BE2C (cell line): ENCODE results near the gene STK16.

Source experiments
- DNase-seq: peaks from one replicate; pipeline ENCODE4 v3.0.0-alpha.2; 2020
- H3K27me3 ChIP-seq: fragments of 250-450 bp; sonication (Bioruptor Pico); 2 replicates; pipeline ENCODE4 v1.5.1; 2020; ENCODE audit warnings: mild to moderate bottlenecking
- H3K36me3 ChIP-seq: fragments of 250-450 bp; sonication (Bioruptor Pico); 2 replicates; pipeline ENCODE4 v1.5.1; 2020; ENCODE audit warnings: mild to moderate bottlenecking
- H3K4me1 ChIP-seq: fragments of 250-450 bp; sonication (Bioruptor Pico); 2 replicates; pipeline ENCODE4 v1.5.1; 2020
- H3K4me3 ChIP-seq: 2 replicates; pipeline ENCODE4 v1.5.1; 2011; ENCODE audit warnings: low read depth, low read length
- H3K9me3 ChIP-seq: fragments of 250-450 bp; sonication (Bioruptor Pico); 2 replicates; pipeline ENCODE4 v1.5.1; 2020
- TF ChIP-seq, protein P1 (sequence below): IDR thresholded peaks from 2 replicates; pipeline ENCODE4 v1.5.1; 2012; ENCODE audit warnings: mild to moderate bottlenecking, low read depth, low read length

The STK16 gene

DNA sequence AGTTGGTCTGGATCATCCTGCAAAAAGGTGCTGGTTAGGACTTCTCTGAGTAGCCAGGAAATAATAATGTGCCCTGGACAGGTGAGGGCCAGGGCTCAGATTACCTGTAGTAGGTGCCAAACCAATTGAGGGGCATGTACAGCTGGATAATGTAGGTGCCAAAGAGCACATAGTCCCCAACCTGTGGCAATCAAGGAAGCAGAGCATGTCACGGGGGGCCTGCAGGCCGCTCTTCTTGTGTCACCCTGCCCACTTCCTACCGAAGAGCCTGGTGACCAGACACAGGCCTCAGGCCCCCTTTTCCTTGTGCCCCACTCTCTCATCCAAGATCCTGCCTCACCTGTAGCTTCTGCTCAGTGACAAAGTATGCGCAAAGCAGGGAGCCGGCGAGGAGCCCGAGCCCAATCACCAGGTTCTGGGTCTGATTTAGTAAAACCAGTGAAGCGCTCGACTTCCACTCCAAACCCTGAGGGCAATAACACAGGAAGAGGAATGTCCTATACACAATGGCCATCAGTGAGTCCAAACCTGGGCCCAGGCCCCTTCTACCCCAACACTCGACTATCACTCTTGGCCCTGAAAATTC lies 31.7 kb upstream of the STK16 start:
- no peak for DNase-seq
- peaks cover 68% of the 10 kb centered on the region for H3K36me3 ChIP-seq
- no peaks in the 10 kb centered on the region for H3K27me3 ChIP-seq
- no peaks in the 10 kb centered on the region; the same call in 1 of the 2 replicates for H3K4me1 ChIP-seq
- TF ChIP-seq, protein P1, sequence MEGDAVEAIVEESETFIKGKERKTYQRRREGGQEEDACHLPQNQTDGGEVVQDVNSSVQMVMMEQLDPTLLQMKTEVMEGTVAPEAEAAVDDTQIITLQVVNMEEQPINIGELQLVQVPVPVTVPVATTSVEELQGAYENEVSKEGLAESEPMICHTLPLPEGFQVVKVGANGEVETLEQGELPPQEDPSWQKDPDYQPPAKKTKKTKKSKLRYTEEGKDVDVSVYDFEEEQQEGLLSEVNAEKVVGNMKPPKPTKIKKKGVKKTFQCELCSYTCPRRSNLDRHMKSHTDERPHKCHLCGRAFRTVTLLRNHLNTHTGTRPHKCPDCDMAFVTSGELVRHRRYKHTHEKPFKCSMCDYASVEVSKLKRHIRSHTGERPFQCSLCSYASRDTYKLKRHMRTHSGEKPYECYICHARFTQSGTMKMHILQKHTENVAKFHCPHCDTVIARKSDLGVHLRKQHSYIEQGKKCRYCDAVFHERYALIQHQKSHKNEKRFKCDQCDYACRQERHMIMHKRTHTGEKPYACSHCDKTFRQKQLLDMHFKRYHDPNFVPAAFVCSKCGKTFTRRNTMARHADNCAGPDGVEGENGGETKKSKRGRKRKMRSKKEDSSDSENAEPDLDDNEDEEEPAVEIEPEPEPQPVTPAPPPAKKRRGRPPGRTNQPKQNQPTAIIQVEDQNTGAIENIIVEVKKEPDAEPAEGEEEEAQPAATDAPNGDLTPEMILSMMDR, result no peak
- no peaks in the 10 kb centered on the region for H3K9me3 ChIP-seq
- H3K4me3 ChIP-seq, result no peak overlapping the region

DNA sequence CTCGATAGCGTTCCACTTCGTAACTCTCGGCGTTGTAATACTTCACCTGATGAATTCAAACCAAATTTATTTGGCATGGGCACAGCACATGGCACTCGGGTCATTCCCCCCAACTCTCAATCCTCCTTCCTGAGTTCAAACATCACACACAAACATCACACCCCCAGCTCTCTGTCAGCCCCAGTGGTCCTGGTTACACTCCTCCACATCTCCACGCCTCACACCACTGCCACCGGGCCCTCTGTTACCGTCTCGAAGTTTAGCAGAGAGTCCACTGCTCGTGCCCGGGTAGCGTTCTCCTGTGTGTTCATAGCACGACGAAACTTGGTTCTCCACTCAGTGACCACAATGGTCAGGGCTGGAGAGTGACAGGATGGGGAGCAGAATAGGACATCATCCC lies 31.1 kb upstream of the STK16 start:
- TF ChIP-seq, protein P1, result no peak

DNA sequence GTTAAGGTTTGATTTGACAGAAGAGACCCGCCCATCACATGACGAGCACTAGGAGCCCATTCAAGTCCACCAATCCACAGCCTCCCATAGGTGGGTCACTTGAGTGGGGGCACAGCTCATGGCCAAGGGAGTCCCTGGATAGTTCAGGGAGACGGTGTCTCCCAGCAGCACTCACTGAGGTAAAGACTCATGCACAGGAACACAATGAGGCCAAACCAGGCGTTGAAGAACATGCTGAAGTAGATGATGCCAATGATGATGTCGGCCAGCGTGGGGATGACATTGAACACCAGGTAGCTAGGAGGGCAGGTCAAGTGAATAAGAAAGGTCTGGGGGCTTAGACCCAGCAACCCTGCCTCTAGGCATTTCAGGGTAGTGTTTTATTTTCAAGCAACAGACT lies 30.5 kb upstream of the STK16 start:
- no peak overlapping the region for H3K4me3 ChIP-seq
- H3K9me3 ChIP-seq, result no peaks in the 10 kb centered on the region
- no peaks in the 10 kb centered on the region for H3K27me3 ChIP-seq
- H3K4me1 ChIP-seq, result peaks cover 5% of the 10 kb centered on the region
- H3K36me3 ChIP-seq, result peaks cover 69% of the 10 kb centered on the region
- TF ChIP-seq, protein P1, result no peak
- DNase-seq, result no peak

More for the DNA sequence above, 31.1 kb upstream of the STK16 start:
- H3K4me1 ChIP-seq, result peaks cover 2% of the 10 kb centered on the region
- no peaks in the 10 kb centered on the region for H3K9me3 ChIP-seq
- no peaks in the 10 kb centered on the region for H3K27me3 ChIP-seq
- H3K4me3 ChIP-seq, result no peak overlapping the region
- peaks cover 67% of the 10 kb centered on the region for H3K36me3 ChIP-seq
- no peak for DNase-seq

DNA sequence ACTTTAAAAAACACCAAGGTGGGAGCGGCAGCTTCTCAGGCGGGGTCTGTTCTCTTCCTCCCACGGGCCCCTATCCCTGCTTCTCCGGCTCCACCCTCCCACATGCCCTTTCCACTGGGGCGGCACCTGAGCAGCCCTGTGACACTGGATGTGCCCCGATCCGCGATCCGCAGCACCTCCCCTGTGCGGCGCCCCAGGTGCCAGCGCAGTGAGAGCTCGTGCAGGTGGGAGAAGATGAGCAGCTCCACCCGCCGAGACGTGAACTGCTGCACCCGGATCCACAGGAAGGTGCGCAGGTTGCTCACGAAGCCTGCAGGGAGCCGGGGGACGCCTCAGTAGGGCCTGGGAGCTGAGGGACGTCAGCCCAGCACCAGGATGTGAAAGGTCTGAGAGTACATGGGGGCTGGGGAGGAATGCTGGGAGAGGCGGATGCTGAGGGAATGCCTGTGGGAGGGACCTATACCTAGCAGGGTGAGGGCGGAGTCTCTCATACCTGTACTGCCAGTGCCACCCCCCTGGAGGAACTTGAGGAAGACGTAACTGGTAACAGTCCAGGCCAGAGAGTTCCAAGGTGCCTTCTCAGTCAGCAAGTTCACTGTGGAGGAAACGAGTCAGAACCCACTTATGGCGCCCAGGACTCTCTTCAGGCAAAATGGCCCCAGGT lies 29.3 kb upstream of the STK16 start:
- H3K36me3 ChIP-seq, result peaks cover 69% of the 10 kb centered on the region
- H3K4me3 ChIP-seq, result no peak overlapping the region
- no peaks in the 10 kb centered on the region for H3K9me3 ChIP-seq
- peaks cover 5% of the 10 kb centered on the region for H3K4me1 ChIP-seq
- H3K27me3 ChIP-seq, result no peaks in the 10 kb centered on the region
- TF ChIP-seq, protein P1, result no peak
- no peak for DNase-seq

DNA sequence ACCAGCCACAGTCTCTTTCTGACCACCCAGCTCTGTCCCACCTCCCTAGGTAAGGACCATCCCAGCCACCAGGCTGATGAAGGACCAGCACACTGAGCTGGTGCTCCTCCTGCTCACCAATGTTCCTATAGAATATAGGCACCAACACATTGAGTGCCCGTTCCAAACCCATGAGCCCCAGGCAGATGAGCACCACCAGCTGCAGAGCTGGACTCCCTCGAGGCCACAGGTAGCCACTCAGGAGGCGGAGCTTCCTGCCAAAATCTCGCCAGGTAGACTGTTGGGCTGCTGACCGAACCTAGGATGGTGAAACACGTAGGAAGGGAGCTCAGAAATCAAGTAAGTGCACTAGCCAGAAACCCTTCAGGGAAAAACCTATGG lies 28.8 kb upstream of the STK16 start:
- Histone ChIP-seq H3K4me1 (peaks cover 5% of the 10 kb centered on the region), H3K27me3 (no peaks in the 10 kb centered on the region), H3K9me3 (no peaks in the 10 kb centered on the region), H3K4me3 (no peak overlapping the region), H3K36me3 (peaks cover 71% of the 10 kb centered on the region)
- no peak for DNase-seq
- TF ChIP-seq, protein P1, result no peak

DNA sequence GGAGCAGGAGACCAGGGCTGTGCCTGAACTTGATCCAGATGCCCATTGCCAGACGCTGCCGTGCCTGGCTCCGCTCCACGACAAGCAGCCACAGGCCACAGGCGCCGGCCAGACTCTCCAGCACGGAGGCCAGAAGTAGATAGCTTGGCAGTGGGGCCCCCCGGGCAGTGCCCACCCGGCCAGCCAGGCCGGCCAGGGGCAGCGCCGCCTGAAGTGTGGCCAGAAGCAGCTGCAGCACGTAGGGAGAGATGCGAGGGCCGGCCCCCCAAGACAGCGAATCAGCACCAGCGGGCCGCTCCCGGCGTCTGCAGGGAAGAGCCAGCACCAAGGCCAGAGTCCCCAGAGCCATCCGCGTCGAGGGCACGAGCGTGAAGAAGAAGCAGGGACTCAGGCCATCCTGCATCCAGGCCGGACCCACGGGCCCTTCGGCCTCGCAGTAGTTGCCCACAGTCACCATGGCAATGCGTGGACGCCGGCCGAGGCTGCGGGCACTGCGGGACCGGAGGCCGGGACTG lies 27.0 kb upstream of the STK16 start:
- no peaks in the 10 kb centered on the region for H3K27me3 ChIP-seq
- peaks cover 5% of the 10 kb centered on the region for H3K4me1 ChIP-seq
- TF ChIP-seq, protein P1, result no peak
- peaks cover 59% of the 10 kb centered on the region for H3K36me3 ChIP-seq
- H3K9me3 ChIP-seq, result no peaks in the 10 kb centered on the region
- H3K4me3 ChIP-seq, result peak overlapping the region; percentile 85
- DNase-seq, result peak; percentile 85
